GM19240 (cell line): Measurements from ENCODE around the gene TMEM60.
"Not testable (repeated sequence)": the region's sequence is repeated elsewhere in the genome, so short reads cannot be mapped to it uniquely, and the experiment has no call there.

Source experiments
- DNase-seq: peaks from one replicate; pipeline ENCODE4 v3.0.0; 2011; ENCODE audit warnings: low spot score; ENCODE audit not compliant: insufficient read length

Gene TMEM60, protein sequence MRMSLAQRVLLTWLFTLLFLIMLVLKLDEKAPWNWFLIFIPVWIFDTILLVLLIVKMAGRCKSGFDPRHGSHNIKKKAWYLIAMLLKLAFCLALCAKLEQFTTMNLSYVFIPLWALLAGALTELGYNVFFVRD

DNA sequence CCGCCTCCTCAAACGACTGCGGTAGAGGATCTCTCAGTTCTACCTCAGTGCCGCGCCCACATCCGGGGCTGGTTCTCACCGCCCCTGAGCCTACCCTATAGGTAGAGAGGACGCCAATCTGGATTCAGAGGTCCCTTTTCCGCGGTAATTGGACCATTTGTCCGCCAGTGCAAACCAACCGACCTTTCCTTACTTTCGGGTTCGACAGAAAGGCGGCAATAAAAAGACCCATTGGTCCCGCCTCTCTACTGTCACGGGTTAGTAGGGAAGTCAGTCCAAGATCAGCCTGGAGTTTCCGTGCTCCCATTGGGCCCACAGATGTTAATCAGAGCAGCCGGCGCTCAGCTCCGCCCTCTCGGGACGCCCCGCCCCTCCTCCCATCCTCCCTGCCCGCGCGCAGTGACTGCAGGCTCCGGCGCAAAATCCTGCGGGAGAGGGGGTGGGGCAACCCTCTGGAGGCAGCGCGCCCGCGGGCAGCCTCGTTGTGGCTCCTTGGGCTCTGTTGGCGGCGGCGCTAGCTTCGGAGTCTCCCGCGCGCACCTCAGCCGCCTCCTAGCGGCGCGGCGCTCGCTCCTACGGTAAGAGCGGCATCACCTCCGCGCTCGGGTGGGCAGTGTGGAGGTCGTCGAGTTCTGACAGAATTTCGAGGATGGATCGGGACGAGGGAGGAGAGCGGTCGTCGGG is at the start of gene TMEM60, which contains the start of gene PHTF2:
Gene TMEM60 (minus strand): TSS at position 41 of the 684 bp plus-strand sequence. CDS start 4,061 bp downstream, outside the sequence.
Gene PHTF2 (plus strand): TSS at position 380 of the 684 bp plus-strand sequence.
- peak; percentile 62 for DNase-seq

DNA sequence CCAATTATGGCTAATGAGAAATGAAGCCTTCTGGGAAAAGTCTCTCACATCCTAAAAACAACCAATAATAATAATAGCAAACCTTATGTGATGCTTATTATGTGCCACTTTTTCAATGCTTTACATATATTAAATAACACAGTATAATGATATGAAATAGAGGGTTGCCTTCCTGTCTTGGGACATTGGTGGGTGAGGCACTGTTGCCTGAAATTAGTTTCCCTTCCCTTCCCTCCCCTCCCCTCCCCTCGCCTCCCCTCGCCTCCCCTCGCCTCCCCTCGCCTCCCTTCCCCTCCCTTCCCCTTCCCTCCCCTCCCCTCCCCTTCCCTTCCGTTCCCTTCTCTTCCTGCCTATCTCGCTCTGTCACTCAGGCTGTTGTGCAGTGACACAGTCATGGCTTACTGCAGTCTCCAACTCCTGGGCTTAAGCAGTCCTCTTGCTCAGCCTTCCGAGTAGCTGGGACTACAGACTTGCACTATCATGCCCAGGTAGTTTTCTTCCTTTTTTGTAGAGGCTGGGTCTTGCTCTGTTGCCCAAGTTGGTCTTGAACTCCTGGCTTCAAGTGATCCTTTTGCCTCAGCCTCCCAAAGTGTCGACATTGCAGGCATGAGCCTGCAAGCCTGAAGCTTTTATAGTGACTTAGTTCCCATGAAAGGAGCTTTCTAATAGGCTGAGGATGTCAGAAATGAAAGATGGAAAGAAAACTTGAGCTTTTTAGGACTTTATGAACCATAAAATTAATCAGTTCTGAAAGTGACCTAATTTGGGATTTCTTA is 48.3 kb upstream of the TMEM60 start:
- DNase-seq = no peak

DNA sequence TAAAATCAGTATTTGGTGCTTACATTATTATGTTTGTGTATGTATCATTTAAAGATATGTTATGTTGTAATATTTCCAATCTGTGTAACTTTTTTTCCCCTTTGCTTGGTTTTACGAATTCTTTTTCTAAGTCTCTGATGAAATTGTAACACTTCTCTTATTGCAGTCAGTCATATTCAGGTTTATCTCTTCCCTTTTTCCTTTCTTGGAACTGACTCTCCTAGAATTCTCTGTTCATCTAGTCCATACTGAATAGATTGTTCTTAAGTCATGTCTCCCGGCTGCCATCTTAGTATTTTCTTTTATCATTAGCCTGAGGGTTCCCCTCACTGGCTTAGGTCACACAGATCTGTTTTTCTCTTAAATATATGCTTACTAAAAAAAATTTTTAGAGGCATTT is 45.0 kb upstream of the TMEM60 start:
- DNase-seq = no peak

- DNase-seq = no peak
Measured at GRCh38 chr7:77839919-77840318, 41.7 kb upstream of the TMEM60 start.

DNA sequence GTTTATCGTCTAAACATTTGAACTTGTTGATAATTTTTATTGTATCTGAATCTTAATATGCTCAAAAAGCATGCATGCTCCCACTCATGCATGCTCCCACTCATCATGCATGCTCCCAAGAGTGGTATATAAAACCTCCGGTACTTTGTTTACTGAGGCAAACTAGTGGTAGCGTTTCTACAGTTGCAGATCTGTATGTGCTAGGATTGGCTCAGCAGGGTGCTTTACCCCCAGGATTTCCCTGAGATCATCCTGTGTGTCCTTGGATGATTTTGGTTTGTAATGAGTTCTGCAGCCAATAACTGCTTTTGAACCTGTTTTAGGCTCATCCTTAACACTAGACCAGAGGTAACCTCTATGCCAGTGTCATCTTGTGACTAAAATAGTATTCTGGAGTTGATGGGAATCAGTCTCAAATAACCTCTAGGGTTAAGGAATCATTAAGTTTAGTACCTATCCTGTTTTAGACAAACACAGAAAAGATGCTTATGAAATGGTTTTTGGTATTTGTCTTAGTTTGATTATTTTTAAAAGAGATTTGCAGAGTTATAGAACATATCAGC is 40.8 kb upstream of the TMEM60 start:
- no peak for DNase-seq

- DNase-seq = no peak
Measured at GRCh38 chr7:77837966-77838365, 39.7 kb upstream of the TMEM60 start.

- DNase-seq = no peak
Measured at GRCh38 chr7:77837275-77837674, 39.0 kb upstream of the TMEM60 start.

- DNase-seq = not testable (repeated sequence)
Measured at GRCh38 chr7:77836425-77836824, 38.2 kb upstream of the TMEM60 start.

GRCh38 chr7:77833136-77833535 is 34.9 kb upstream of the TMEM60 start:
- no peak for DNase-seq

DNA sequence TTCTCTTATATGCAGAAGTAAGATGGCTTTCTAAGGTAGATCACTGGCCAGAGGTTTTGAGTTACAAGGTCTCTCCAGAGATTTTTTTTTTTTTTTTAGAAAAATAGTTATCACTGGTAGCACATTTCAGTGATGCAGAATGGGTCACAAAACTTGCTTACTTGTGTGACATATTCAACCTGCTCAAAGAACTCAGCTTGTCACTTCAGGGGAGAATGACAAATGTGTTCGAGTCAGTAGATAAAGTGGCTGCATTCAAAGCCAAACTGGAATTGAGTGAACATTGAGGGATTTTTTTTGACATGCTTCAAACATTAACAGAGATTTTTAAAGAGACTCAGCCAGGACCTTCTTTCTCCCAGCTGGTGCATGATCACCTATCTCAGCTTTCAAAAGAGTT is 33.7 kb upstream of the TMEM60 start:
- no peak for DNase-seq

DNA sequence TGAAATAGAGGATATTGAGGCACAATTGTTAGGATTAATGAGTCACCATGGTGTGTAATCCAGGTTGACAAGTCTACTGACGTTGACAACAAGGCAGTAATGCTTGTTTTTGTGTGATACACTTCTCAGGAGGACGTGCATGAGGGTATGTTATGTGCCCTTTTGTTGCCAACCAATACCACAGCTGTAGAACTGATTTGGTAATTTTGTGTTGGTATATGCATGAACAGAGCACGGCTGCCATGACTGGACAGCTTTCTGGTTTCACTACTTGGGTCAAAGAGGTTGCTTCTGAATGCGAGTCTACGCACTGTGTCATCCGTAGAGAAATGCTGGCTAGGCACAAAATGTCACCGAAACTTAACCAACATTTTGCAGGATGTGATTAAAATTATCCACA is 33.2 kb upstream of the TMEM60 start:
- DNase-seq = no peak

- DNase-seq = no peak
Measured at GRCh38 chr7:77830649-77831355, 32.6 kb upstream of the TMEM60 start.

DNA sequence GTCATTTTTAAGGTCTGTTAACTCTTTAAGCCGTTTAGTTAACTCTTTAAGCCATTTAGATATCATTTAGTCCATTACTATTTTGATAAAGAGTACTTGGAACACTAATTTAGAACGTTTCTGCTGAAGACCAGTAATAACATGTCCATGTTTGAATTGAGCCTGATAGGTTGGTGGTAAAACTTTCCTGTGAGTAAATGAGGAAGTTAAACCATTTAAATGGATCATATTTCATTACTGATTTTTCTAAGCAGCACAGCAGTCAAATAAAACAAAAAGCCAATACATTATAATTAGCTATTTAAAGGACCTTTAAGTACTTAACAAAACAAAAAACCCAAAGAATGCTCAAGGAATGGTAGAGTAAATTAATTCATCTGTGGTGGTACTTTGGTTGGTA is 29.8 kb upstream of the TMEM60 start:
- DNase-seq = no peak

- DNase-seq = no peak
Measured at GRCh38 chr7:77826300-77826699, 28.1 kb upstream of the TMEM60 start.

- no peak for DNase-seq
Measured at GRCh38 chr7:77825131-77825530, 26.9 kb upstream of the TMEM60 start.

DNA sequence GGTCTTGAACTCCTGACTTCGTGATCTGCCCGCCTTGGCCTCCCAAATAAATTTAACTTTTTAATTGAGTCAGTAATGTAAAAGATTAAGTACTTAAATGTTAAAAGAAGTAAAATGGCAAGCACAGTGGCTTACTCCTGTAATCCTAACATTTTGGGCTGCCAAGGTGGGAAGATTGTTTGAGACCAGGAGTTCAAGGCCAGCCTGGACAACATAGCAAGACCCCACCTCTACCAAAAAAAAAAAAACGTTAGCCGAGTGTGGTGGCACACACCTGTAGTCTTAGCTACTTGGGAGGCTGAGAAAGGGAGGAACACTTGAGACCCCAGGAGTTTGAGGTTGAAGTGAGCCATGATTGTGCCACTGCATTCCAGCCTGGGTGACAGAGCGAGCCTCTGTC is 26.4 kb upstream of the TMEM60 start:
- no peak for DNase-seq

- no peak for DNase-seq
Measured at GRCh38 chr7:77823787-77824186, 25.6 kb upstream of the TMEM60 start.

GRCh38 chr7:77822269-77822668 is 24.0 kb upstream of the TMEM60 start:
- DNase-seq = no peak

DNA sequence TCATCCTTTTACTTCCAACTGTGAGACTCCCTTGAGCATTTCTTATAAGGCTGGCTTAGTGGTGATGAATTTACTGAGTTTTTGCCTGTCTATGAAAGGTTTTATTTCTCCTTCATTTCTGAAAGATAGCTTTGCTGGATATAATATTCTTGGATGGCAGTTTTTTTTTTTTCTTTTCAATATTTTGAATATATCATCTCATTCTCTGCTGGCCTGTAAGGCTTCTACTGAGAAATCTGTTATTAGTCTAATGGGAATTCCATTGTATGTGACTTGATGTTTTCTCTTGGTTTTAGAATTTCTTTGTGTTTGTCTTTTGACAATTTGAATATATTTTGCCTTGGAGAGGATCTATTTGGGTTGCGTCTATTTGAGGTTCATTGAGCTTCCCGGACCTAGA is 22.7 kb upstream of the TMEM60 start:
- DNase-seq = no peak

DNA sequence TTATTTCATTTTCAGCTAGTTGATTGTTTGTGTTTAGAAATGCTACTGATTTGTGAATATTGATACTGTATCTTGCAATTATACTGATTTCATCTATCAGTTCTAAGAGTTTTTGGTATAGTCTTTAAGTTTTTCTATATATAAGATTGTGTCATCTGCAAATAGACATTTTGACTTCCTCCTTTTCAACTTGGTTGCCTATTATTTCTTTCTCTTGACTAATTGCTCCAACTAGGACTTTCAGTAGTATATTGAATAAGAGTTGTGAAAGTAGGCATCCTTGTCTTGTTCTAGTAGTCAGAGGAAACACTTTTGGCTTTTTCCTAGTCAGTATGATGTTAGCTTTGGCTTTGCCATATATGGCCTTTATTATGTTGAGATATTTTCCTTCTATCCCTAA is 20.8 kb upstream of the TMEM60 start:
- DNase-seq = no peak

DNA sequence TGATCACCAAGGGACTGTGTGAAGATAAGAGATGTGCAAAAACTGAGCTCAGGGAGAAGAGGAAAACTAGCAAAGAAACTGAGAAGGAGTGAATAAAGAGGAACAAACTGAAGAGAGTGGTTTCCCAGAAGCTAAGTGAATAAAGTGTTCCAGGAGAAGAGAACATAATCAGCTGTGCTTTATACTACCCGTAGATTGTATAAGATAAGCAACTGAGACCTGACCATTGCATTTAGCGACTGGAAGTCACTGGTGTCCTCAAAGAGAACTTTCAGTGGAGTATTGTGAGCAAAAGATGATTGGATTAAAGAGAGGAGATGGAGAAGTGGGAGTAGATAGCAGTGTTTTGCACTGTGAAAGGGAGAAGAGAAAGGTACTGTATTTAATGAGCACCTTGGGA is 14.9 kb upstream of the TMEM60 start:
- no peak for DNase-seq

GRCh38 chr7:77812290-77812685 is 14.1 kb upstream of the TMEM60 start:
- no peak for DNase-seq
